Suprapubic skin (tissue), 4 donors: ENCODE measurements around the gene CDKN1A. TPM values are rescaled to one million over a fixed set of nuclear protein-coding genes. Genes with fewer than 3 reads are reported as not detected.

Experiments
- DNase-seq, 2 donors: peaks; one replicate each; pipeline ENCODE4 v3.0.0-alpha.2; 2019; ENCODE audit warnings: low spot score in 2 of 2
- H3K27ac ChIP-seq: fragments of 200-600 bp; sonication (generic); one replicate; pipeline ENCODE4 v1.5.1; 2019
- H3K27me3 ChIP-seq: fragments of 200-600 bp; sonication (generic); one replicate; pipeline ENCODE4 v1.5.1; 2019
- H3K36me3 ChIP-seq: fragments of 200-600 bp; sonication (generic); one replicate; pipeline ENCODE4 v1.5.1; 2019
- H3K4me1 ChIP-seq: fragments of 200-600 bp; sonication (generic); one replicate; pipeline ENCODE4 v1.5.1; 2019
- H3K4me3 ChIP-seq: fragments of 200-600 bp; sonication (generic); one replicate; pipeline ENCODE4 v1.5.1; 2019; ENCODE audit warnings: mild to moderate bottlenecking
- H3K9me3 ChIP-seq: fragments of 200-600 bp; sonication (generic); one replicate; pipeline ENCODE4 v1.5.1; 2019
- CTCF ChIP-seq, 2 donors: fragments of 200-600 bp in 1 of 2; fragments of 450-650 bp in 1 of 2; sonication (generic) in 1 of 2; IDR thresholded peaks; one replicate each; pipeline ENCODE4 v1.5.1; 2016 to 2019; ENCODE audit warnings: antibody characterized with exemption in 2 of 2, mild to moderate bottlenecking in 1 of 2, moderate library complexity in 1 of 2
- EP300 ChIP-seq: sonication (generic); formaldehyde crosslinking; IDR thresholded peaks from one replicate; pipeline ENCODE4 v1.6.1; 2017; ENCODE audit warnings: antibody characterized with exemption
- POLR2A ChIP-seq, 2 donors: fragments of 450-650 bp; IDR thresholded peaks; one replicate each; pipeline ENCODE4 v1.6.1; 2017; ENCODE audit warnings: antibody characterized with exemption in 2 of 2, mild to moderate bottlenecking in 2 of 2, moderate library complexity in 2 of 2
- POLR2AphosphoS5 ChIP-seq, 3 donors: sonication (generic); formaldehyde crosslinking; IDR thresholded peaks; one replicate each; pipeline ENCODE4 v1.6.1; 2017; ENCODE audit warnings: antibody characterized with exemption in 3 of 3
- WGBS: methylation state at CpG from one replicate; pipeline ENCODE4 v1.1.5; 2018; 5-methylcytosine and 5-hydroxymethylcytosine counted together
- total RNA-seq, 4 donors: library from RNA; depleted of rRNA; stranded (reverse); fragments of >200 nt; gene quantifications; one replicate each; pipeline ENCODE4 v1.1.0, GENCODE V29; 2016

CDKN1A gene
- total RNA-seq, 4 donors from 2014 or later, result 138 to 315 (median 207) TPM

- H3K4me1 ChIP-seq, result peaks cover 30% of the 10 kb centered on the region
- WGBS, result 83% methylated on average over 4 of the region's 4 CpGs
- H3K4me3 ChIP-seq, result no peak overlapping the region
- peaks cover 11% of the 10 kb centered on the region for H3K36me3 ChIP-seq
- H3K27me3 ChIP-seq, result no peaks in the 10 kb centered on the region
- no peak overlapping the region for H3K27ac ChIP-seq
- no peaks in the 10 kb centered on the region for H3K9me3 ChIP-seq
- no peak for DNase-seq
- TF ChIP-seq CTCF (IDR thresholded peaks at IDR 0.05), result no peak
- TF ChIP-seq POLR2AphosphoS5 (IDR thresholded peaks at IDR 0.05), result no peak
- TF ChIP-seq POLR2A (IDR thresholded peaks at IDR 0.05), result no peak
- TF ChIP-seq EP300, result no peak
Observed at GRCh38 chr6:36691011-36691410, 12.5 kb downstream of the CDKN1A start.

GRCh38 chr6:36691612-36692011, 13.1 kb downstream of the CDKN1A start:
- no peaks in the 10 kb centered on the region for H3K27me3 ChIP-seq
- no peak overlapping the region for H3K27ac ChIP-seq
- TF ChIP-seq CTCF (IDR thresholded peaks at IDR 0.05) (no peak), POLR2A (IDR thresholded peaks at IDR 0.05) (no peak), EP300 (no peak), POLR2AphosphoS5 (IDR thresholded peaks at IDR 0.05) (no peak)
- H3K4me3 ChIP-seq, result no peak overlapping the region
- H3K9me3 ChIP-seq, result no peaks in the 10 kb centered on the region
- WGBS, result 100% methylated on average over 2 of the region's 2 CpGs
- H3K36me3 ChIP-seq, result peaks cover 5% of the 10 kb centered on the region
- peaks cover 24% of the 10 kb centered on the region for H3K4me1 ChIP-seq
- peak in 1 of 2 donors; percentile 4 for DNase-seq

- peaks cover 23% of the 10 kb centered on the region for H3K4me1 ChIP-seq
- 22% methylated on average over 3 of the region's 3 CpGs for WGBS
- no peaks in the 10 kb centered on the region for H3K27me3 ChIP-seq
- no peaks in the 10 kb centered on the region for H3K36me3 ChIP-seq
- no peaks in the 10 kb centered on the region for H3K9me3 ChIP-seq
- H3K27ac ChIP-seq, result no peak overlapping the region
- no peak for TF ChIP-seq EP300
- TF ChIP-seq POLR2A (IDR thresholded peaks at IDR 0.05), result no peak
- no peak for TF ChIP-seq CTCF (IDR thresholded peaks at IDR 0.05)
- TF ChIP-seq POLR2AphosphoS5 (IDR thresholded peaks at IDR 0.05), result no peak
- no peak overlapping the region for H3K4me3 ChIP-seq
- peak in 1 of 2 donors; percentile 79 for DNase-seq
Observed at GRCh38 chr6:36692220-36692619, 13.7 kb downstream of the CDKN1A start.

GRCh38 chr6:36692861-36693702, 14.6 kb downstream of the CDKN1A start:
- WGBS, result 52% methylated on average over 26 of the region's 27 CpGs

More at GRCh38 chr6:36692861-36693702, 14.6 kb downstream of the CDKN1A start:
- Histone ChIP-seq H3K27me3 (no peaks in the 10 kb centered on the region), H3K27ac (no peak overlapping the region), H3K9me3 (no peaks in the 10 kb centered on the region), H3K36me3 (no peaks in the 10 kb centered on the region), H3K4me3 (no peak overlapping the region), H3K4me1 (peaks cover 23% of the 10 kb centered on the region)
- TF ChIP-seq POLR2A (IDR thresholded peaks at IDR 0.05), result no peak
- no peak for TF ChIP-seq CTCF (IDR thresholded peaks at IDR 0.05)
- no peak for TF ChIP-seq POLR2AphosphoS5 (IDR thresholded peaks at IDR 0.05)
- TF ChIP-seq EP300, result no peak
- peak in 1 of 2 donors; percentile 79 for DNase-seq
